ENCODE results near the gene SLC25A13. TPM values are rescaled to one million over a fixed set of nuclear protein-coding genes. Genes with fewer than 3 reads are reported as not detected.

Gene SLC25A13
- total RNA-seq, 1 donor, result 19.2 TPM

- Histone ChIP-seq H3K4me1 (ENCODE audit: insufficient read depth, low read length) (peaks cover 9% of the 10 kb centered on the region), H4K20me1 (ENCODE audit: insufficient read depth, low read length) (peaks cover 55% of the 10 kb centered on the region), H3K27ac (ENCODE audit: low read depth, low read length) (no peak overlapping the region), H3K36me3 (ENCODE audit: insufficient read depth, low read length) (no peaks in the 10 kb centered on the region), H3K4me3 (ENCODE audit: insufficient read depth, low read length) (no peak overlapping the region), H3K9me3 (ENCODE audit: low read depth, low read length) (no peaks in the 10 kb centered on the region), H3K27me3 (ENCODE audit: insufficient read depth, low read length) (no peaks in the 10 kb centered on the region), H3K4me2 (ENCODE audit: insufficient read depth, low read length) (no peak overlapping the region), H3K79me2 (ENCODE audit: insufficient read depth, low read length) (peaks cover 73% of the 10 kb centered on the region), H2AFZ (ENCODE audit: low read length) (no peak overlapping the region)
- no peak for TF ChIP-seq CTCF (IDR thresholded peaks at IDR 0.05; ENCODE audit: extremely low read depth, low read depth, low read length)
- no peak for DNase-seq (ENCODE audit: insufficient read length, low spot score, missing footprints)
Observed at GRCh38 chr7:96308950-96309263, 13.0 kb downstream of the SLC25A13 start.

DNA sequence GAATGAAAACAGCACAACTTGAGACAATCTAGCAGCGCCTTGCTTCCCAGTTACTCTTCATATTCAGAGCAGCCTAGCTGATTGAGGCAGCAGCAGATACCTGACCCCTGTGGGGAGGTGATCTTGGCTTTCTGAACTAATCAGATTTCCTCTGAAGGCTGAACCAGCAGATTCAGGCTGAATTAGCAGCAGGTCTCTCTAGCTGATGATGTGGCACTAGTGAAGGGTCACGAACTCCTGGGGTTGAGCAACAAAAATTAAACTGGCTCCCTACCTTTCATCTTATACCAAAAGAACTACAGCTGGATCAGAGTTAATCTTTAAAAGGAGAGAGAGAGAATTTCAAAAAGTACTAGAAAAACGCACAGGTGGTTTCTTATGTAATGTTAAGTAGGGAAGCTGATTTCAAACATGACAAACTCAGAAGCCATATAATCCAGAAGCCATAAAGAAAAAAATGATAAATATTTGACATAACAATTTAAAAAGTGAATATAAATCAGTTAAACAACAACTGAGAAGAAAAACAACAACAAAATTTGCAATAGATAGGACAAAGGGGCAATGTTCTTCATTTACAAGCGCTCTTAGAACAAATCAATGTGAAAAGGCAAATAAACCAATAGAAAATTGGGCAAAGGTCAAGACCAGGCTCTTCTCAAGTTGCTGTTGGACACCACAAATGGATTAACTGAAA lies 13.5 kb downstream of the SLC25A13 start:
- no peak for DNase-seq (ENCODE audit: insufficient read length, low spot score, missing footprints)

DNA sequence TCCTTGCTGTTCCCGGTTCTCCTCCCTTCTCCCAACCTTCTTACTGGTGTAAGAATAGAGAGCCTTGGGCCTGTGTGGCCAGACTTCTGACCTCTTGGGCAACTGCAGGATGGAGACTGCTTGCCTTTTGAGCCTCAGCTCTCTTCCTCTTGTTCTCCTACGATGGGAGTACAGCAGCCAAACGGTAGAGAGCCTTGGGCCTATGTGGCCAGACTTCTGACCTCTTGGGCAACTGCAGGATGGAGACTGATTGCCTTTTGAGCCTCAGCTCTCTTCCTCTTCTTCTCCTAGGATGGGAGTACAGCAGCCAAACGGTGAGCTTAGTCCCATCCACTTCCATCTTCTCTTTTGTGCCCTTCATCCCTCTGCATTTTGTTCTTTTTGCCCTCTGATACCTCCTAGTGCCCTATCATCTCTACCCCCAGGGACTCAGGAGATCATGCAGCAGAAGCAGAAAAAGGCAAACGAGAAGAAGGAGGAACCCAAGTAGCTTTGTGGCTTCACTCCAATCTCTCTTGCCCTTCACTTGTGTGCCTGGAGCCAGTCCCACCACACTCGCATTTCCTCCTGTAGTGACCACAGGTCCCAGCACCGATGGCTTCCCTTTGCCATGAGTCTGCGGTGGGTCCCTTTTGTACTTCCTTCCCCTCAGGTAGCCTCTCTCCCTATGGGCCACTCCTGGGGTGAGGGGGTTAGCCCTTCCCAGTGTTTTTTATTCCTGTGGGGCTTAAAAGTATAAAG lies 15.3 kb downstream of the SLC25A13 start:
- Histone ChIP-seq H3K27ac (ENCODE audit: low read depth, low read length) (no peak overlapping the region), H3K4me1 (ENCODE audit: insufficient read depth, low read length) (peaks cover 22% of the 10 kb centered on the region), H3K27me3 (ENCODE audit: insufficient read depth, low read length) (no peaks in the 10 kb centered on the region)

More for the DNA sequence above, 13.5 kb downstream of the SLC25A13 start:
- Histone ChIP-seq H3K79me2 (ENCODE audit: insufficient read depth, low read length) (peaks cover 72% of the 10 kb centered on the region), H2AFZ (ENCODE audit: low read length) (no peak overlapping the region), H4K20me1 (ENCODE audit: insufficient read depth, low read length) (peaks cover 59% of the 10 kb centered on the region), H3K36me3 (ENCODE audit: insufficient read depth, low read length) (no peaks in the 10 kb centered on the region), H3K4me3 (ENCODE audit: insufficient read depth, low read length) (no peak overlapping the region), H3K27me3 (ENCODE audit: insufficient read depth, low read length) (no peaks in the 10 kb centered on the region), H3K4me1 (ENCODE audit: insufficient read depth, low read length) (peaks cover 12% of the 10 kb centered on the region), H3K9me3 (ENCODE audit: low read depth, low read length) (no peaks in the 10 kb centered on the region), H3K4me2 (ENCODE audit: insufficient read depth, low read length) (no peak overlapping the region), H3K27ac (ENCODE audit: low read depth, low read length) (no peak overlapping the region)
- TF ChIP-seq CTCF (IDR thresholded peaks at IDR 0.05; ENCODE audit: extremely low read depth, low read depth, low read length), result no peak

More for the DNA sequence above, 15.3 kb downstream of the SLC25A13 start:
- Histone ChIP-seq H3K36me3 (ENCODE audit: insufficient read depth, low read length) (no peaks in the 10 kb centered on the region), H3K9me3 (ENCODE audit: low read depth, low read length) (no peaks in the 10 kb centered on the region), H3K4me2 (ENCODE audit: insufficient read depth, low read length) (no peak overlapping the region), H4K20me1 (ENCODE audit: insufficient read depth, low read length) (peaks cover 55% of the 10 kb centered on the region), H3K4me3 (ENCODE audit: insufficient read depth, low read length) (no peak overlapping the region), H2AFZ (ENCODE audit: low read length) (no peak overlapping the region), H3K79me2 (ENCODE audit: insufficient read depth, low read length) (peaks cover 75% of the 10 kb centered on the region)
- no peak for TF ChIP-seq CTCF (IDR thresholded peaks at IDR 0.05; ENCODE audit: extremely low read depth, low read depth, low read length)
- no peak for DNase-seq (ENCODE audit: insufficient read length, low spot score, missing footprints)

All from osteoblast (primary cell).